Fibroblast of skin of left biceps (primary cell): ENCODE measurements around the gene CXorf49.
"Not testable (repeated sequence)": the region's sequence is repeated elsewhere in the genome, so short reads cannot be mapped to it uniquely, and the experiment has no call there.

Source experiments
- DNase-seq, 2 experiments: peaks; one replicate each; pipeline ENCODE4 v3.0.0-alpha.2; 2013; ENCODE audit warnings: low read depth in 2 of 2

CXorf49 gene

GRCh38 chrX:71671938-71672337 is 46.1 kb downstream of the CXorf49 start:
- DNase-seq: no peak

- DNase-seq: no peak
Observed at GRCh38 chrX:71671043-71671780, 46.9 kb downstream of the CXorf49 start.

- DNase-seq: not testable (repeated sequence)
Observed at GRCh38 chrX:71669947-71670346, 48.1 kb downstream of the CXorf49 start.

DNA sequence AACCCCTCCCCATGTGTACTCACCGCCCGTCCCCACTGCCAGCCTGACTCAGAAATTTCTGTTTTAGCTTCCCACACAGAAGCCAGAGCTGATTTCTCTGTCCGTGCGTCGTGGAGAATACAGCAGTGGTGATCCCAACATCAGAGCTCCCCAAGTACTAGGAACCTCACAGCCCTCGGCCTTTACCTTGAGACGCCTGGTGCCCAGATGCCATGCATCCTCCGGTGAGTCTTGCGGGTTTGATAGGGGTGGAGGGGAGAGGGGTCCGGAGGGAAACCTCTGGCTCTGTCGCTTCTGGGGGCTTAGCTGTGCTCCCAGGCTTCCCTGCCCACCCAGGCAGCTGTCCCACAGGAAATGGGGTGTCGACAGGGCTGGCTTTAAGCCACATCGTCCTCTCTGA is 48.6 kb downstream of the CXorf49 start:
- DNase-seq: no peak

- DNase-seq: no peak
Observed at GRCh38 chrX:71668248-71668595, 49.9 kb downstream of the CXorf49 start.

- DNase-seq: no peak
Observed at GRCh38 chrX:71667328-71668247, 50.5 kb downstream of the CXorf49 start, which contains the start of gene LOC101059915. Gene LOC101059915 (plus strand): TSS chrX:71667546.

- no peak for DNase-seq
Observed at GRCh38 chrX:71666240-71667223, 51.6 kb downstream of the CXorf49 start.

- DNase-seq: no peak
Observed at GRCh38 chrX:71665747-71666146, 52.3 kb downstream of the CXorf49 start.

DNA sequence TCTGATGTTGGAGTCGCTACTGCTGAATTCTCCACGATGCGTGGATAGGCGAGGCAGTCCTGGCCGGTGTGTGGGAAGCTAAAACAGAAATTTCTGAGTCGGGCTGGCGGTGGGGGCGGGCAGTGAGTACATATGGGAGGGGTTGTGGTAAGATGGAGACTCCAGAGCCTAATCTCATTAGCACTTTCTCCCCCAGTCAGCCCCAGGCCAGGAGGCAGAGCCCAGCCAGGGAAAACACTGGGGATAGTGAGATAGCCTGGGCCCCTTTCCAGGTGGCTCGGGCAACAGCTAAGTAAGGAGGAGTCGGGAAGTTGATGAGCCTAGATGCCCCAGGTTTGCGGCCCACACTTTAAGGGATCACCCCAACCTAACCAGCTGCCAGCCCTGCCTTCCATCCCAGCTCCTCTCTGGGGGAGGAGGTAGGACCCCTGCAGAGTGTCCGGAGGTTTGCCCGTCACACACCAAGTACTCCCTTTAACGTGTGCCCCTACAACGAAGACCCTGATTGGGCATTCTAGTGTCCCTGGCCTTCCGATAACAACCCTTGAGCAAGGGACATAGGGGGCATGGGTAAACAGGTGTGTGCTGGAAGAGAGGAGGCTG is 53.1 kb downstream of the CXorf49 start:
- DNase-seq: no peak
